HG02885 (cell line): ENCODE results near the gene C10orf143.

Experiments used
- ATAC-seq: cut with Tn5 transposase; IDR thresholded peaks from one replicate; pipeline ENCODE4 v1.9.1; 2021; ENCODE audit warnings: mild to moderate bottlenecking; ENCODE audit not compliant: unreplicated experiment, poor library complexity

C10orf143 gene

GRCh38 chr10:130018730-130019185, 91.9 kb downstream of the C10orf143 start:
- ATAC-seq = no peak

- no peak for ATAC-seq
Measured at GRCh38 chr10:130018265-130018664, 92.4 kb downstream of the C10orf143 start.

DNA sequence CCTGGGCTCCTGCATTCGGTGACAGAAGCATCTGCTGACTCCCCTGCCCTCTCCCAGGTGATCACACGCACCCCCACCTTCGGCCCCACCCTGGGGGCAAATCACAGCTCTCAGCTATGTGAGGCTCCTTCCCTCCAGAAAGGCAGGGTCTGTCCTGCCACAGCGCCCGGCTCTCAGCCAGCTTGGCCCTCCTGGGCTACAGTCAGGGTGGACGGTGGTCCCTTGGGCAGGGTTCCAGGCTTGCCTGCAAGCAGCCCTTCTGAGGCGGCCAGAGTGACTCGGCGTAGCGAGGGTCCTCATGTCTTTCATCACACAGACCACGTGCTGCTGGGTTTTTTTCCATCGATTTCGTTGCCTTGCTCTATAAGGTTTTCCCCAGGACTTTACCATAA, 93.0 kb downstream of the C10orf143 start:
- ATAC-seq = no peak

GRCh38 chr10:130016993-130017630, 93.5 kb downstream of the C10orf143 start:
- ATAC-seq = no peak

GRCh38 chr10:130016095-130016494, 94.5 kb downstream of the C10orf143 start:
- ATAC-seq = no peak

DNA sequence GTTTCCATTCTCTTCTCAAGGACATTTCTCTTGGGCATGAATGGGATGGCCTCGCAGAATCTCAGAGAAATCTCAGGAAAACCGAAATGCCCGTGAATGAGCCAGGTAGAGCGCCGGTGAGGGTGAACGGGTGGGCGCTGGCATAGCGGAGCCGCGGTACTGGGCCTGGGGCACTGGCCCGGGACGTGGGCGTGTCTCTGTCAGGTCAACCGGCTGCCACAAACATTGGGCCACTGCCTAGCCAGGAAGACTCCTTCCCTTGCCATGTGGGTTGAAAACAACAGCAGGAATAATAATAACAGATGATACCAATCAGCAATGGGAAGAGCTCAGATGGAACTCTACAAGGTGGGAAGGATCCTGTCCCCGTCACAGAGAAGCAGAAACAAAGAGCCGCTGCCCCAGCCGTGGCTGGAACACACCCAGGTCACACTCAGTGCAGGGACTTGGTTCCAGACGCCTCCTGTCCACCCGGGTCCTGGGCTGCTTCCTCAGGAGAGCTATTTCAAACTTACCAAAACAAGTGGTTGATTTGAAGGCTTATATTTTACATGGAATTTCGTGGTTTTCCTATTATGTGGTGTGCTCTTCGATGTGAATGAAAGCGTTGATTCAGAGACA, 95.4 kb downstream of the C10orf143 start:
- no peak for ATAC-seq

DNA sequence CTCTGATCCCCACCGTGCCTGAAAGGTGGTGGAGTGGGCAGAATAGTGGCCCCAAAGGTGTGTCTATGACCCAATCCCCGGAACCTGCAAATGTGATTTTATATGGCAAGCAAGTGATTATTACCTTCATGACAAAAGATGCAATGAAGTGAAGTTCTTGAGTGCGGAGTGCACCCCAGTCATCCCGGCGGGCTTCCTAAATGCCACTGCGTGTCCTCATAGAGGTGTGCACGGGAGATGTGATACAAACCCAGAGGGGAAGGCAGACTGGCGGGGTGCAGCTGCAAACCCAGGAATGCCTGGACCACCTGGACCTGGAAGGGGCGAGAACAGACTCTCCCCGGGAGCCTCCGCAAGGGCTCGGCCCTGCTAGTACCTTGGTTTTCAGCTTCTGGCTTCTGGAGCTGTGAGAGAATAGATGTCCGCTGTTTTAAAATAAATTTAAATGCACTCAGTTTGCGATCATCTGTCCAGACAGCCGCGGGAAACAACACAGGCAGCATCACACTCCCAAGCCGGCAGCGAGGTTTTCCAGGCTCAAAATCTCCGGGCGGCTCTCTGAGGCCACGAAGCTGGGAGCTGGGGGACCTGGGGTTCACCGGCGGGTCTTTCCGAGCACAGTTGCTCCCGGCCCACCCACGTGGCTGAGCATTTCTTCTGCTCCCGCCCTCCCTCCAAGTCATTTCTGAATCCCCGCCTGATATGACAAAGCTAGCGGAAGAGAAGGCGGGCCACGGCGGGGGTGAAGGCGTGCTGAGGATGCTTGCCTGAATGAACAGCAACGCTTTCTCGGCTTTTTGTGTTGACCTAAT, 96.2 kb downstream of the C10orf143 start:
- ATAC-seq = no peak
